Measurements from ENCODE around the gene CTNNA1.

CTNNA1 gene

GRCh38 chr5:138878437-138879235 lies 125.4 kb downstream of the CTNNA1 start:
- no peak overlapping the region for H3K4me2 ChIP-seq (ENCODE audit: low read depth, low read length, poor library complexity, severe bottlenecking)
- no peak for TF ChIP-seq CTCF (conservative IDR thresholded peaks at IDR 0.05; ENCODE audit: low read length)
- TF ChIP-seq EZH2phosphoT487 (IDR thresholded peaks at IDR 0.05; ENCODE audit: borderline replicate concordance): no peak
- H3K4me3 ChIP-seq (ENCODE audit: low read length, poor library complexity, severe bottlenecking): no peak overlapping the region
- peaks cover 11% of the 10 kb centered on the region for H3K4me1 ChIP-seq (ENCODE audit: insufficient read depth, low read length, poor library complexity, severe bottlenecking)
- no peak overlapping the region for H3K9ac ChIP-seq (ENCODE audit: low read depth, low read length, poor library complexity, severe bottlenecking)
- H3K9me2 ChIP-seq (replicated peaks; ENCODE audit: low read depth, low read length): no peaks in the 10 kb centered on the region
- H3K79me2 ChIP-seq (ENCODE audit: insufficient read depth, low read length): no peaks in the 10 kb centered on the region
- no peaks in the 10 kb centered on the region for H3F3A ChIP-seq (ENCODE audit: low read depth)
- H3K9me3 ChIP-seq (ENCODE audit: insufficient read depth, low read depth, low read length): no peaks in the 10 kb centered on the region
- no peaks in the 10 kb centered on the region for H3K36me3 ChIP-seq (ENCODE audit: insufficient read depth, low read length)
- no peak overlapping the region for H2AFZ ChIP-seq (ENCODE audit: low read length)
- H4K20me1 ChIP-seq (ENCODE audit: insufficient read depth, low read length, poor library complexity, severe bottlenecking): no peaks in the 10 kb centered on the region
- H3K27me3 ChIP-seq (ENCODE audit: insufficient read depth, low read length, poor library complexity, severe bottlenecking): no peaks in the 10 kb centered on the region

GRCh38 chr5:138883211-138883610 lies 130.0 kb downstream of the CTNNA1 start:
- no peaks in the 10 kb centered on the region for H3K9me3 ChIP-seq (ENCODE audit: insufficient read depth, low read depth, low read length)
- no peak overlapping the region for H2AFZ ChIP-seq (ENCODE audit: low read length)
- peaks cover 11% of the 10 kb centered on the region for H3K4me1 ChIP-seq (ENCODE audit: insufficient read depth, low read length, poor library complexity, severe bottlenecking)
- H3K27me3 ChIP-seq (ENCODE audit: insufficient read depth, low read length, poor library complexity, severe bottlenecking): no peaks in the 10 kb centered on the region
- H3F3A ChIP-seq (ENCODE audit: low read depth): no peaks in the 10 kb centered on the region
- no peaks in the 10 kb centered on the region for H3K9me2 ChIP-seq (replicated peaks; ENCODE audit: low read depth, low read length)
- H3K9ac ChIP-seq (ENCODE audit: low read depth, low read length, poor library complexity, severe bottlenecking): no peak overlapping the region
- TF ChIP-seq CTCF (conservative IDR thresholded peaks at IDR 0.05; ENCODE audit: low read length) (no peak), EZH2phosphoT487 (IDR thresholded peaks at IDR 0.05; ENCODE audit: borderline replicate concordance) (no peak)
- no peak overlapping the region for H3K4me2 ChIP-seq (ENCODE audit: low read depth, low read length, poor library complexity, severe bottlenecking)
- no peak overlapping the region for H3K4me3 ChIP-seq (ENCODE audit: low read length, poor library complexity, severe bottlenecking)
- peaks cover 13% of the 10 kb centered on the region; the same call in 1 of the 2 replicates for H3K36me3 ChIP-seq (ENCODE audit: insufficient read depth, low read length)
- no peaks in the 10 kb centered on the region for H3K79me2 ChIP-seq (ENCODE audit: insufficient read depth, low read length)
- no peaks in the 10 kb centered on the region for H4K20me1 ChIP-seq (ENCODE audit: insufficient read depth, low read length, poor library complexity, severe bottlenecking)

GRCh38 chr5:138884094-138884493 lies 130.9 kb downstream of the CTNNA1 start:
- Histone ChIP-seq H3K9ac (ENCODE audit: low read depth, low read length, poor library complexity, severe bottlenecking) (no peak overlapping the region), H2AFZ (ENCODE audit: low read length) (no peak overlapping the region), H3K4me2 (ENCODE audit: low read depth, low read length, poor library complexity, severe bottlenecking) (no peak overlapping the region), H3K9me3 (ENCODE audit: insufficient read depth, low read depth, low read length) (no peaks in the 10 kb centered on the region), H3K36me3 (ENCODE audit: insufficient read depth, low read length) (peaks cover 21% of the 10 kb centered on the region; the same call in 1 of the 2 replicates), H3K79me2 (ENCODE audit: insufficient read depth, low read length) (no peaks in the 10 kb centered on the region), H3K9me2 (replicated peaks; ENCODE audit: low read depth, low read length) (no peaks in the 10 kb centered on the region), H4K20me1 (ENCODE audit: insufficient read depth, low read length, poor library complexity, severe bottlenecking) (no peaks in the 10 kb centered on the region), H3K4me3 (ENCODE audit: low read length, poor library complexity, severe bottlenecking) (no peak overlapping the region), H3K4me1 (ENCODE audit: insufficient read depth, low read length, poor library complexity, severe bottlenecking) (peaks cover 7% of the 10 kb centered on the region), H3F3A (ENCODE audit: low read depth) (no peaks in the 10 kb centered on the region), H3K27me3 (ENCODE audit: insufficient read depth, low read length, poor library complexity, severe bottlenecking) (no peaks in the 10 kb centered on the region)
- TF ChIP-seq CTCF (conservative IDR thresholded peaks at IDR 0.05; ENCODE audit: low read length) (no peak), EZH2phosphoT487 (IDR thresholded peaks at IDR 0.05; ENCODE audit: borderline replicate concordance) (no peak)
